SK-N-SH (cell line): ENCODE results near the gene ADGRB2.

ENCODE experiments used
- CTCF ChIP-seq: fragments of 200-600 bp; sonication (generic); IDR thresholded peaks from 2 replicates; pipeline ENCODE4 v1.6.1; 2017; ENCODE audit warnings: antibody characterized with exemption, mild to moderate bottlenecking, moderate library complexity
- ELF1 ChIP-seq: IDR thresholded peaks from 2 replicates; pipeline ENCODE4 v1.4.0; 2012
- MAX ChIP-seq: IDR thresholded peaks from 2 replicates; pipeline ENCODE4 v1.4.0; 2012; ENCODE audit warnings: low read depth
- REST ChIP-seq: IDR thresholded peaks from 2 replicates; pipeline ENCODE4 v1.6.1; 2012; ENCODE audit warnings: mild to moderate bottlenecking, low read depth, low read length, moderate library complexity

- TF ChIP-seq CTCF (no peak), MAX (no peak), REST (no peak), ELF1 (no peak)
These were observed 36.9 kb downstream of the ADGRB2 start for GRCh38 chr1:31727195-31727594.
